IMR-90 (cell line): ENCODE data around the gene ITGAE.

Experiments
- CEBPB ChIP-seq: IDR thresholded peaks from 2 replicates; pipeline ENCODE4 v1.6.1; 2012; ENCODE audit warnings: low read depth, low read length, improper control_type of control experiment
- CTCF ChIP-seq: conservative IDR thresholded peaks from 2 replicates; pipeline ENCODE4 v1.5.1; 2012; ENCODE audit warnings: mild to moderate bottlenecking, low read depth, low read length, improper control_type of control experiment
- POLR2A ChIP-seq: IDR thresholded peaks from 2 replicates; pipeline ENCODE4 v1.6.1; 2012; ENCODE audit warnings: mild to moderate bottlenecking, low read depth, low read length
- RAD21 ChIP-seq: IDR thresholded peaks from 2 replicates; pipeline ENCODE4 v1.6.1; 2012; ENCODE audit warnings: low read length, improper control_type of control experiment
- RCOR1 ChIP-seq: IDR thresholded peaks from 2 replicates; pipeline ENCODE4 v1.6.1; 2012; ENCODE audit warnings: mild to moderate bottlenecking, low read length, improper control_type of control experiment; ENCODE audit not compliant: insufficient replicate concordance
- SMC3 ChIP-seq: fragments of 150-350 bp; IDR thresholded peaks from 2 replicates; pipeline ENCODE4 v1.6.1; 2016; ENCODE audit warnings: low read depth, mild to moderate bottlenecking, antibody characterized with exemption, low read length, moderate library complexity

GRCh38 chr17:3812284-3812683 is 11.3 kb upstream of the ITGAE start:
- TF ChIP-seq POLR2A: no peak
- no peak for TF ChIP-seq CTCF
- no peak for TF ChIP-seq RCOR1
- no peak for TF ChIP-seq CEBPB
- no peak for TF ChIP-seq SMC3
- no peak for TF ChIP-seq RAD21
